ENCODE data around the gene PIK3CD.

The PIK3CD gene

DNA sequence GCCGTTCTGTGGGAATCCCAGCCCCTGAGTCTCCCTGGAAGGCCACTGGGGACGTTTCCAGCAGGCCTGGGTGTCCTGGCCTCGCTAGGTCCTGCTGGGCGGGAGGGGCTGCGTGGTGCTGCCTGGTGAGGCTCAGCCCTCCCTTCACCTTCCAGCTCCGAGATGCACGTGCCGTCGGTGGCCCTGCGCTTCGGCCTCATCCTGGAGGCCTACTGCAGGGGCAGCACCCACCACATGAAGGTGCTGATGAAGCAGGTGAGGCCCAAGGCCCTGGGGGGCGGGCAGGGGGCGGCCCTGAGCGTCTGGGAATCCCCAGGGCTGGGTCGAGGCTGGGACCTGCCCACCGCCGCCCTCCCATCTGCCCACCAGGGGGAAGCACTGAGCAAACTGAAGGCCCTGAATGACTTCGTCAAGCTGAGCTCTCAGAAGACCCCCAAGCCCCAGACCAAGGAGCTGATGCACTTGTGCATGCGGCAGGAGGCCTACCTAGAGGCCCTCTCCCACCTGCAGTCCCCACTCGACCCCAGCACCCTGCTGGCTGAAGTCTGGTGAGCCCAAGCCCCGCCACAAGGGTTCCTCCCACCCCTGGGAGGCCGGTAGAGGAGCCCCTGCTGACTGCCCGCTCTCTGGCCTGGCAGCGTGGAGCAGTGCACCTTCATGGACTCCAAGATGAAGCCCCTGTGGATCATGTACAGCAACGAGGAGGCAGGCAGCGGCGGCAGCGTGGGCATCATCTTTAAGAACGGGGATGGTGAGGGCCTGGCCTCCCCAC, 70.3 kb downstream of the PIK3CD start:
- peak; percentile 79 for DNase-seq

DNA sequence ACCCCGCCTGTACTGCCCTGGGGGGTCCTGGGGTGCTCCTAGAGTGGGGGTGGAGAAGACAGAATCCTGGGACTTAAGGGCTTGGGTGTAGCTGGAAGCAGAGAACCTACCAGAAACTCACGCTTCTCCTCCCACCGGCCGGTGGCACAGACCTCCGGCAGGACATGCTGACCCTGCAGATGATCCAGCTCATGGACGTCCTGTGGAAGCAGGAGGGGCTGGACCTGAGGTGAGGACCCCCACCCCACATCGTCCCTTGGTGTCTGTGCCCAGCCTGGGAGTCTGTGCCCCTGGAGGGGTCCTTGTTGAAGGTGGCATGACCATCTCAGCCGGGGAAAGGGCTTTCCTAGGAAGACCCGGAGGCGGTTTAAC, 70.8 kb downstream of the PIK3CD start:
- no peak for DNase-seq

DNA sequence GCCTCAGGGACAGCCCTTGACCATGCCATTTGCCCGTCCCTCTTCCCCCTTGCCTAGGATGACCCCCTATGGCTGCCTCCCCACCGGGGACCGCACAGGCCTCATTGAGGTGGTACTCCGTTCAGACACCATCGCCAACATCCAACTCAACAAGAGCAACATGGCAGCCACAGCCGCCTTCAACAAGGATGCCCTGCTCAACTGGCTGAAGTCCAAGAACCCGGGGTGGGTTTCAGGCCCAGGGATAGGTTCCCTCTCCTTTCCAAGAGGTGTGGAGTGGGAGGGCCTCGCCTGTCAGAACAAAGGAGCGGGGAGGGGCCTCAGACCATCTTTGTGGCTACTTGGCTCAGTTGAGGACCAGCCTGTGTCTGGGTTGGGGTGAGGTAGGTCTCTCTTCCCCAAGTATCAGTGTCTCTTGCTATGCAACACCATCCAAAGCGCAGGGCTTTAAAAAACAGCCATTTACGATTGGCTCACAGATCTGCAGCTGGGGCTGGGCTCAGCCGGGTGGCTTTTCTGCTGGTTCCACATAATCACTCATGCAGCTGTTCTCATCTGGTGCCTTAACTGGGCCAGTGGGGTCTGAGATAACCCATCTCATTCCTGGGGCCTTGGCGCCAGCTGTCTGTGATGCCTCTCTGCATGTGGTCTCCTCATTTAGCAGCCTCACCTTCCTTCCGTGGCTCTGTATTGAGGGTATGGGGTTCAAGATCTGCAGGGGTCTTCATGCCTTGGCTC, 71.7 kb downstream of the PIK3CD start:
- DNase-seq, result no peak

DNA sequence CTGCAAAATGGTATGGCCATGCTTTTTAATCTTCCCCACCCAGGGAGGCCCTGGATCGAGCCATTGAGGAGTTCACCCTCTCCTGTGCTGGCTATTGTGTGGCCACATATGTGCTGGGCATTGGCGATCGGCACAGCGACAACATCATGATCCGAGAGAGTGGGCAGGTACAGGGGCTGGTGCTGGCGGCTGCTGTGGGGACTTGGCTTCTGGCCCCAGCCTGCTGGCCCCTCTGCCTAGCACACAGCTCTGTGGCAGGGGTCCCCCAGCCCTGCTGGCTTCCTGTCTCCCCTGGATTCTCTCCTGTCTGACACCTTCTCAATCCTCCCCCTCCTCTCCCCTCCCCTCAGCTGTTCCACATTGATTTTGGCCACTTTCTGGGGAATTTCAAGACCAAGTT, 72.4 kb downstream of the PIK3CD start:
- DNase-seq, result no peak

DNA sequence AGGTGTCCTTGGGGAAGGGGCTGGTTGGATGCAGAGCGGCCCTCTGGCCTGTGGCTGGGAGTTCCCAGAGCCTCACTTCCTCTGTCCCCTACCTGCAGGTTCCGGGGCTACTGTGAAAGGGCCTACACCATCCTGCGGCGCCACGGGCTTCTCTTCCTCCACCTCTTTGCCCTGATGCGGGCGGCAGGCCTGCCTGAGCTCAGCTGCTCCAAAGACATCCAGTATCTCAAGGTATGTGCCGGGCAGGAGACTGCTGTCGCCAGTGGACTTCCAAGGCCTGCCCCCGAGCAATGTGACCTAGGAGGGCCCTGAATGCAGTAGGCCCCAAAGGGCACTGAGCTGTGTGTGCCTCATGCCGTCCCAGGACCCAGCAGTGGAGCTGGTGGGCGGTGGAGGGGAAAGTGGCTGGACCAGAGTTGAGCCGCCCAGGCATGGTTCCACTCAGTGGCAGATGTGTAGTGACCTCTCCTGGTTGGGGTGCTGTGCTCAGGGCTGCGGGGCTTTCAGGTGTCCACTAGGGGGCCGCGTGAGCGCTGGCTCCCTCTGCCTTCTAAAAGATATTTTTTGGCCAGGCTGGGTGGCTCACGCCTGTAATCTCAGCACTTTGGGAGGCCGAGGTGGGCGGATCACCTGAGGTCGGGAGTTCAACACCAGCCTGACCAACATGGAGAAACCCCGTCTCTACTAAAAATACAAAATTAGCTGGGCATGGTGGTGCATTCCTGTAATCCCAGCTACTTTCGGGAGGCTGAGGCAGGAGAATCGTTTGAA, 73.4 kb downstream of the PIK3CD start:
- DNase-seq, result peak; percentile 63

DNA sequence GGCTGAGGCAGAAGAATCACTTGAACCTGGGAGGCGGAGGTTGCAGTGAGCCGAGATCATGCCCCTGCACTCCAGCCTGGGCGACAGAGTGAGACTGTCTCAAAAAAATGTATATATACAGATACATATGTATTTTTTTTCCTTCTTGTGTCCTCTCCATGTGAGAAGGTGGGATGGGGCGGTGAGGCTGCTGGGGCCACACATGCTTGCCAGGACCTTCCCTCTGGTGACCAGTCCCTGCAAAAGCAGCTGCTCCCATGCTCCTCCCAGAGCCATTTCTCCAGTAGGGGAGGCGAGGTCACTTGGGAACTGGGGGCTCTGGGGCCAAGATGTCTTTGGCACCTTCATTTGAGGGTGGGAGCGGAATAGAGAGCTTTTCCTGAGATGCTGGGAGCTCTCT, 74.9 kb downstream of the PIK3CD start:
- no peak for DNase-seq

DNA sequence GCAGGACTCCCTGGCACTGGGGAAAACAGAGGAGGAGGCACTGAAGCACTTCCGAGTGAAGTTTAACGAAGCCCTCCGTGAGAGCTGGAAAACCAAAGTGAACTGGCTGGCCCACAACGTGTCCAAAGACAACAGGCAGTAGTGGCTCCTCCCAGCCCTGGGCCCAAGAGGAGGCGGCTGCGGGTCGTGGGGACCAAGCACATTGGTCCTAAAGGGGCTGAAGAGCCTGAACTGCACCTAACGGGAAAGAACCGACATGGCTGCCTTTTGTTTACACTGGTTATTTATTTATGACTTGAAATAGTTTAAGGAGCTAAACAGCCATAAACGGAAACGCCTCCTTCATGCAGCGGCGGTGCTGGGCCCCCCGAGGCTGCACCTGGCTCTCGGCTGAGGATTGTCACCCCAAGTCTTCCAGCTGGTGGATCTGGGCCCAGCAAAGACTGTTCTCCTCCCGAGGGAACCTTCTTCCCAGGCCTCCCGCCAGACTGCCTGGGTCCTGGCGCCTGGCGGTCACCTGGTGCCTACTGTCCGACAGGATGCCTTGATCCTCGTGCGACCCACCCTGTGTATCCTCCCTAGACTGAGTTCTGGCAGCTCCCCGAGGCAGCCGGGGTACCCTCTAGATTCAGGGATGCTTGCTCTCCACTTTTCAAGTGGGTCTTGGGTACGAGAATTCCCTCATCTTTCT, 75.5 kb downstream of the PIK3CD start:
- DNase-seq, result no peak

DNA sequence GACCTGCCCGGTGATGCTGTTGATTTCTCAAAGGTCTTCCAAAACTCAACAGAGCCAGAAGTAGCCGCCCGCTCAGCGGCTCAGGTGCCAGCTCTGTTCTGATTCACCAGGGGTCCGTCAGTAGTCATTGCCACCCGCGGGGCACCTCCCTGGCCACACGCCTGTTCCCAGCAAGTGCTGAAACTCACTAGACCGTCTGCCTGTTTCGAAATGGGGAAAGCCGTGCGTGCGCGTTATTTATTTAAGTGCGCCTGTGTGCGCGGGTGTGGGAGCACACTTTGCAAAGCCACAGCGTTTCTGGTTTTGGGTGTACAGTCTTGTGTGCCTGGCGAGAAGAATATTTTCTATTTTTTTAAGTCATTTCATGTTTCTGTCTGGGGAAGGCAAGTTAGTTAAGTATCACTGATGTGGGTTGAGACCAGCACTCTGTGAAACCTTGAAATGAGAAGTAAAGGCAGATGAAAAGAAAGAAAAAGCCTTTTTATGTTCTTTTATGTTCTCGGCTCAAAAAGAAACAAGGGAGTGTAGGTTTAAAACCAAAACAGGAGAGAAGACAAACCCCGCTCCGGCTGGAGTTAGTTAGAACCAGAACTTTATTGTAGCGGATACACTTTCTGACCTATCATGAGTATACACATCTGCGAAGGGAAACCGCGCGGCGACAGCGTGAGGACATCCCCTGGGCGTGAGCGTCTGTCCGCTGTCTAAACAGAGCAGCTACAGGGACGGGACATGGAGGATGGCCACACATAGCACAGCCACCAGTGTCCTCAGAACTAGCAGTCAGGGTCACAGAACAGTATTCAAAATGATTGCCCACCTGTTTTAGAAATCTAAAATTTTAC, 77.1 kb downstream of the PIK3CD start:
- DNase-seq, result no peak

DNA sequence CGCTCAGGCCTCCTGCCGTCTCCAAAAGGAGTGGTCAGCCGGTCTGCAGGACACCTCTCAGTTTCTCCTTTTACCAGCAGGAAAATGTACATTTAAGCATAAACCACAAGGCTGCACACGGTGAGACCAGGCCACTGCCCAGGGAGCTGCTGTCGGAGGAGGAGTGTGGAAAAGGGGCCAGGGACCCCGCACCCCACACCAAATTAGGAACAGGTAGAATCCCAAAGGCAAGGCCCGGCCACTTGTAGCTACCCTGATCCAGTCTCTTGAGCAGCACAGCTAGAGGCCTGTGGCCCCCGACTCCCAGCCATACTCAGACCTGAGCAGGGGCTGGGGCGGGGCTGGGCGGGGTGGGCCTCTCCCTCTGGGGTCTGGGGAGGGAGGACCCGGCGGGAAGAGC, 78.0 kb downstream of the PIK3CD start:
- DNase-seq, result no peak

DNA sequence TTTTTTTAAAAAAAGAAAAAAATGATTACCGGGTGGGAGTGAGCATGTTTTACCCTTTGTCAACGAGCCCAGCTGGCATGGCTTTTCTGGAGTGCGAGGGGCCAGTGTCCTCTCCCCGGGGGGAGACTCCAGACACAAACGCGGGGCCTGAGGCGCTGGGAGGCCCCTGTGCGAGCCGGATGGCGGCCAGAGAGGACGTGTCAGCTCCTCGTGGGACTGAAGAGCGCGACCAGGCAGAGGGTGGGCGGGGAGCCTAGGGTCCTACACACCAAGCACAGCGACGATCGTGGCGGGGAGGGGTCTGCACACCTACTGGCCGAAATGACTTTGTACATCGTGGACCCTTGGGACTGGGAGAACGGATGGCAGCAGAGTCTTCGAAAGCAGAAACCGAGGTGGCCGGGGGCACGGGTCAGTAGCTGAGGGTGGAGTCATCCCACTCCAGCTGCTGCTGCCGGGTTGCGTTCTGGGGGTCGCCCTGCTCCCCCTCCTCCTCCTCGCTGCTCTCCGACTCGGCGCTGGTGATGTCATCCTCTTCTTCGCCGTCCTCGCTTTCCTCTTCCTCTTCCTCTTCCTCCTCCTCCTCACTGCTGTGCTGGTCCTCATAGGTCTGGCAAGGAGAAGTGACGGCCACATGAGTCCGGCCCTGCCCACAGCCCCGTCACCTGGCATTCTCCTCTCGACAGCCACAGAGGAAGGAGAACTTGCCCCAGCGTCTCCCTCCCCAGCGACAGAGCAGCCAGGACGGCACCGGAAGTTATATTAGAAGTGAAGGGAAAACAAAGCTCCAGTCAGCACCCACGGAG, 78.8 kb downstream of the PIK3CD start:
- DNase-seq, result no peak

DNA sequence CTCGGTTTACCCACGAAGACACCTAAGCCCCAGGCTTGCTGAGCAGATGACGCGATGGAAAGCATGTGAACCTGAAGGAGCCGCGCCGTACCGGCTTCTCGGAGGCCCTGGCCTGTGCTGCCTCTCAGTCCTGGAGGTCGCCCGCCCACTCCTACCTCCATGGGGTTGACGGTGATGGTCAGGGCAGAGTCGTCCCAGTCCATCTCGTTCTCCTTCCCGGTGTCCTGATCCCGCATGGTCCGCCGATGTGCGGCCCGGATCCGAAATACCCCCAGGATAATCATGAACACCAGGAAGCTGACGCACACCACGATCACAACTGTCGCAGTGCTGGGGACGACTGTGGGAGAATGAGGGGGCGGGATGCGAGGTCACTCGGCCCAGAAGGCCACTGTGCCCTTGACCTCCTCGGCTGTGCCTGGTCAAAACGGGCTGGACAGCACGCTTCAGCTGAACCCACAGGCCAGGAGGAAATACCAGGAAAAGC, 79.6 kb downstream of the PIK3CD start:
- no peak for DNase-seq

DNA sequence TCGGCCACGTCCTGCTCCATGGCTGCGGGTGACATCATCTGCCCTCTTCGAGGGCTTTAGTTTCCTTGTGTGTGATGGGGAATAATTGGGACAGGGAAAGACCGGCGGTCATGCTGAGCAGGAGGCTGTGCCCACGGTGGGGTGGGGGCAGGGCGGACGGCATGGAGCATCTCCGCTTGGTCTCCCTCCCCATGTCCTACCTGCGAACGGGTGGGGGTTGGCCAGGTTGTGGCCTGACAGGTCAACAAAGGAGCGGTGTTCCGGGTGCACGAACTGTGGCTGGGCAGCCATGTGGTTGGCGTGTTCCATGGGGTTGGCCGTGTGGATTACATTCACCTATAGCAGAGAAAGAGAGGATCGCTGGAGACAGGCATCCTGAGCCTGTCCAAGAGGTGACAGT, 80.0 kb downstream of the PIK3CD start:
- DNase-seq, result no peak

DNA sequence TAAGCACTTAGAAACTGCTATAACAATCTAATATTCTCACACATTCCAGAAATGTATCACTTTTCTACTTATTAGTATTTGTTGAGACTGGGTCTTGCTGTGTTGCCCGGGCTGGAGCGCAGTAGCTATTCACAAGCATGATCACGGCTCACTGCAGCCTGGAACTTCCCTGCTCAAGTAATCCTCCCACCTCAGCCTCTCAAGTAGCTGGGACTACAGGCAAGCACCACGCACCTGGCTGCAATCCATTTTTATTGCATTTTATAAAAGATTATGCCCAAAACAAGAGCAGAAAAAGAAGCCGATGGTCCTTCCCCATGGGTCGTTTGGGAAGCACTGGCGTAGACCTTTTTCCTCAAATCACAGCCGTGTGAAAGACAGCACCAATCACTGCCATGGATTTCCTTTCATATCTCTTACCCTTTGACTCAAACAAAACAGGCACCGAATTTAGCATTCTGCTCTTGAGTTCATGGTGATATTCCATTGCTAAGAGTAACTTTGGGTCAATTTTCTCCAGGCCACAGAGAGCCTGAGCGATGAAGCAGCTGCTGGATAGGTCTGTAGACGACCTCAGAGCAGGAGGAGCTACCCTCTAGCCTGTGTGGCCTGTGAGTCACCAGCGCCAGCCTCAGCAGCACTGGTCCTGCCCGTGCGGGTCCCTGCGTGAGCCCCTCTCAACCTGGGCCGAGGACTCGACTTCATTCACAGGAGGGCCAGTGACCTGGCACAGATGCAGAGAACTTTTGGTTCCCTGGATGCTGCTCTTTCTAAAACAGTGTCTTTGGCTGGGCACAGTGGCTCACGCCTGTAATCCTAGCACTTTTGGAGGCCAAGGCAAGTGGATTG, 80.8 kb downstream of the PIK3CD start:
- no peak for DNase-seq

DNA sequence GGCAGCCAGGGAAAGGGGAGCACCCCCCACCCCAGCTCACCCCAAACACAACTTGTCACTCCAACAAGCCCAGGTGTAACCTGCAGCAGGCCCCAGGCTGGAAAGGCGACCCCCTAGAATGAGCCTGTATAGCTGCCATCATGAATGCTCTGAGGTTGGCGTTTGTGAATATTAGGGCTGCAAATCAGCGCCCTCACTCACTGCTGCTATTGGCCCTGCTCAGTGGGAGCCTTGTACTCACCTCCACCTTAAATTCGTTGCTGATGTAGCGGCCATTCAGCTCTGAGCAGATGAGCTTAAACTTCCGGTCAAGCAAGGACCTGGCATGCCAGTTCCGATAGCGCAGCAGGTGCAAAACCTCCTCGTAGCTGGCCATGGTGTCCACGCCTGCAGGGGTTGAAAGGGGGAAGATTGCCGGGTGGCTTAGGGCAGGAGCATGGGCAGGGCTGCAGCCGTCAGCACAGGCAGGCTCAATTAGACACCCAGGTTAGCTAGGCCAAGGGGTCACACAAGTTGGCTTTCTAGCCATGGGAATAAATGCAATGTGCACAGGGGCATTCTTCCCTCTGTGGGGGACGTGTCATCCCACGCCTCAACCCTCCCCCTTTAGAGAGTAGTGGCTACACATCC, 81.7 kb downstream of the PIK3CD start:
- no peak for DNase-seq

DNA sequence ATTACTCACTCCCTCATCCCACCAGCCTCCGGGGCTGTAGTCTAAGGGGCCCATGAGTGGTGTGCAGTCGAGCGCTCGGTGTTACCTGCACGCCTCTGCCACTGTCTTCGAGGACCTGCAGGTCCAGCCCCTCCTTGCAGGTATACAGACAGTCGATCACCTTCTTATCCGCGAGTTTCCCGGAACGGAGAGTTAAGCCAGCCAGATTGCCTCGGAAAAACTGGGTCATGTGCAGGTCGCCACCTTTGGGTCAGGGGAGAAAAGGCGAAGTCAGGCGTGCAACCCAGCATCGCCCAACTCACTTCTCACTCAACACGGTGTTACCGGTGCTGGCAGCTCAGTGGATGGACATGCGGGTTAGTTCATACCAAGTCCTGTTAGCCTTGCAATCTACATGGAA, 84.3 kb downstream of the PIK3CD start:
- DNase-seq, result no peak

DNA sequence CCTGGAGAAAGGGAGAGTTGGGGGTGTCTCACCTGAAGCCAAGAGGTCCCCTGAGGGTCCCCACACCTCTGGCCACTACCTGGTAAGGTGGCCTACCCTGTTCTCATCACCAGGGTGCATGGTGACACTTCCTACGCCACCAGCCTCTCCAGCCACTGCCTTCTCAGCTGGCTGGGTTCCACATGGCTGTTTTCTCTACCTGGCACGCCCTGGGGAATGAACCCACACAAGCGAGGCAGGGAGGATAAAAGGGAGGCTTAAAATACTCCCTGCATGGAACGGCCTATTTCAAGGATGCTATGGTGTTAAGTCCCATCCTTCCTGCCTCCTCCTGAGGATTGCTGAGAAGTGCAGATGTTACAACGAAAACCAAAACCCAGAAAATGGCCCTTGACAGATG, 84.7 kb downstream of the PIK3CD start:
- DNase-seq, result no peak

DNA sequence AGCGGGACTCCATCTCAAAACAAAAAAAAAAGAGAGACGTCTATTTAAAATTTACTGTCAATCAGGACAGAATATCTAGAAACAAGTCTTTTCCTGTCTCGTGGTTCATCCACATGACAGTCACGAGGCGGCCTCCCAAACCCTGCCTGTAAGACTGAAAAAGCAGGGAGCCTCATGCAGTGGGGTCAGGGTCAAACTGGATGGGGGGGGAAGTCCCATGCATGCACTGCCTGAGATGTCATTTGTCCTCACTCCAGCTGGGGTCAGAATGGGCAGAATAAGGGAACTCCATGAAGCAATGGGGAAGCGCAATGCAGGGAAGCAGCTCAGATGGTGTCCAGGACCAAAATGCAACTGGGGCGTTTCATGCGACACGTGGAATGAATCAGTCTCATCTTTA, 85.5 kb downstream of the PIK3CD start:
- no peak for DNase-seq

DNA sequence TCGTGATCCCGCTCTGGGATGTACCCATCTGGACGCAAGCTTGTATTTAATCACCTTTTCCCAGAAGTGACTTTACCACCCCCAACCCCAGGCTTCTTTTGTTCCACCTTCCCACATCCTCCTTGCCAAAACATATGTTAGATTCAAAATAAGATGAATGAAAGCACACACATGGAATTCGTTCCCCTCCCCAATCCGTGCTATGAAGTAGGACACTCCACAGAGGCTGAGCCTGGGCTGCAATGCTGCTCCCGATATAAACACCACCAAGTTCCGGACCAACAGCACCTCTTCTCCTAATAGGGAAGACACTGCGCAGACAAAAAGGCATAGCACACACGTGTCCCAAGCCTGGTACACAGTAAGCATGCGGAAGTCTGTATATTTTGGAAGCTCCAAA, 86.1 kb downstream of the PIK3CD start:
- no peak for DNase-seq

DNA sequence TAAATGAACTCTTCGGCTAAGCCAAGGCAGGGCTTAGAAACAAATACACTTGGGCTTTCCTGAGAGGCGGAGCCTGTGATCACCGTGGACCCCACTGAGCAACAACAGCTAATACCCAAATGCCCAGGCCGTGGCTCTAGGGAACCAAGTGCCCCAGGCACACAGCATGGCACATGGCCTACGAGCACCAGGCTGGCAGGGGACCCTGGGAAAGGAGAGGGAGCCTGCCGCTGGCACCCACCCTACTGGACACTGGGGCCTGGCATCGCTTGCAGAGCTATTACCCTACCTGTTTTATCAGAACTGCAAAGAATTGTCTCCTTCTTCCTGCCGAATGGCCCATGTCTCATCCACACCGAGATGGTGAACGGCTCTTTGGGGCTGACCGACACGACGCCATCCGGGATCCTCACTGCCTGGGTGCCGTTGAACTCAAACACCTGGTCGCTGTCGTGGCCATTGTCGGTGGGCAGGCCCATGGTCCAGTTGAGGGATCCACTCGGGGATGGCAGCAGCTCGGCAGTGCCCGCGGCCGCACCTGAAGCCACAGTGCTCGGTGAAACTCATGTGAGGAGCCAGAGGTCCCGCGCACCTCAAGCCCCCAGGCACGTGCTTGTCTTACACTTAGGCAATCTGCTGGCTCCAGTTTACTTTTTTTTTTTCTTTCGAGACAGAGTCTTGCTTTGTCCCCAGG, 92.7 kb downstream of the PIK3CD start:
- no peak for DNase-seq

Data from retina (tissue), 1 donor.